HepG2 (cell line): ENCODE results near the gene KATNB1. TPM values are rescaled to one million over a fixed set of nuclear protein-coding genes. Genes with fewer than 3 reads are reported as not detected.
A peak's percentile ranks its signal among the peaks of the same experiment; 100 is the strongest.

Experiments used
- CENPX ChIP-seq: sonication (generic); formaldehyde crosslinking; IDR thresholded peaks from 2 replicates; pipeline ENCODE4 v1.9.0; 2021; ENCODE audit warnings: mild to moderate bottlenecking, missing genetic modification reagents, moderate library complexity
- GPN1 ChIP-seq: sonication (generic); formaldehyde crosslinking; IDR thresholded peaks from 2 replicates; pipeline ENCODE4 v1.5.1; 2020; ENCODE audit warnings: missing genetic modification reagents, borderline replicate concordance
- HHEX ChIP-seq: IDR thresholded peaks from 2 replicates; pipeline ENCODE4 v1.6.1; 2016; ENCODE audit warnings: control low read depth
- KDM5A ChIP-seq: fragments of 200-600 bp; sonication (generic); IDR thresholded peaks from 2 replicates; pipeline ENCODE4 v1.7.0; 2018; ENCODE audit warnings: antibody characterized with exemption, mild to moderate bottlenecking, low read length, borderline replicate concordance
- KMT2A ChIP-seq: sonication (generic); formaldehyde crosslinking; IDR thresholded peaks from 2 replicates; pipeline ENCODE4 v1.4.0; 2020; ENCODE audit warnings: missing genetic modification reagents
- MIER2 ChIP-seq: IDR thresholded peaks from 2 replicates; pipeline ENCODE4 v1.6.1; 2016; ENCODE audit warnings: missing biosample characterization, missing genetic modification reagents
- RELA ChIP-seq: sonication (generic); formaldehyde crosslinking; IDR thresholded peaks from 2 replicates; pipeline ENCODE4 v1.4.0; 2020; ENCODE audit warnings: missing genetic modification reagents
- ZBTB7A ChIP-seq: sonication (generic); formaldehyde crosslinking; IDR thresholded peaks from 2 replicates; pipeline ENCODE4 v1.8.0; 2022; ENCODE audit warnings: mild to moderate bottlenecking, missing genetic modification reagents
- ZNF235 ChIP-seq: sonication (generic); formaldehyde crosslinking; IDR thresholded peaks from 2 replicates; pipeline ENCODE4 v1.8.1; 2023; ENCODE audit warnings: mild to moderate bottlenecking, missing genetic modification reagents, borderline replicate concordance
- ZNF543 ChIP-seq: sonication (generic); formaldehyde crosslinking; IDR thresholded peaks from 2 replicates; pipeline ENCODE4 v1.4.0; 2020; ENCODE audit warnings: mild to moderate bottlenecking, missing genetic modification reagents
- ZNF552 ChIP-seq: sonication (generic); formaldehyde crosslinking; IDR thresholded peaks from 2 replicates; pipeline ENCODE4 v1.9.0; 2022; ENCODE audit warnings: missing genetic modification reagents, mild to moderate bottlenecking, borderline replicate concordance
- ZNF629 ChIP-seq: sonication (generic); formaldehyde crosslinking; conservative IDR thresholded peaks from 2 replicates; pipeline ENCODE4 v1.5.0; 2020; ENCODE audit warnings: missing genetic modification reagents
- ZNF652 ChIP-seq: IDR thresholded peaks from 2 replicates; pipeline ENCODE4 v1.6.1; 2016; ENCODE audit warnings: low read depth, borderline replicate concordance
- ZNF749 ChIP-seq: sonication (generic); formaldehyde crosslinking; IDR thresholded peaks from 2 replicates; pipeline ENCODE4 v1.8.0; 2022; ENCODE audit warnings: mild to moderate bottlenecking, missing genetic modification reagents, moderate library complexity, borderline replicate concordance
- polyA plus RNA-seq, 8 experiments: library from polyadenylated mRNA; depleted of rRNA in 3 of 8; stranded (reverse) in 7 of 8; unstranded in 1 of 8; fragments of >200 nt; fragmentation: Illumina TruSeq in 4 of 8; extraction: Trizol in 4 of 8; gene quantifications; 2 replicates each; pipeline versions ENCODE4 v1.2.1 to v1.2.3, GENCODE V29; 2011 to 2016; ENCODE audit warnings: low read depth in 4 of 8, missing spikeins in 1 of 8, mixed read lengths in 1 of 8; ENCODE audit not compliant: insufficient read depth in 1 of 8
- total RNA-seq, 5 experiments: library from RNA; depleted of rRNA; stranded (reverse); fragments of >200 nt; fragmentation: Illumina TruSeq; extraction: Trizol; gene quantifications; 2 replicates each; pipeline ENCODE4 v1.2.3, GENCODE V29; 2016; ENCODE audit warnings: low read depth in 1 of 5
- TF ChIP-seq, protein P1 (sequence below): sonication (generic); formaldehyde crosslinking; IDR thresholded peaks from 2 replicates; pipeline ENCODE4 v1.8.0; 2022; ENCODE audit warnings: mild to moderate bottlenecking, missing genetic modification reagents
- TF ChIP-seq, protein P2 (sequence below): sonication (generic); formaldehyde crosslinking; IDR thresholded peaks from 2 replicates; pipeline ENCODE4 v1.4.0; 2020; ENCODE audit warnings: mild to moderate bottlenecking, missing genetic modification reagents
- TF ChIP-seq, protein P3 (sequence below): fragments of 450-650 bp; IDR thresholded peaks from 2 replicates; pipeline ENCODE4 v1.6.1; 2017
- TF ChIP-seq, protein P4 (sequence below): sonication (generic); formaldehyde crosslinking; IDR thresholded peaks from 2 replicates; pipeline ENCODE4 v1.5.1; 2020; ENCODE audit warnings: missing genetic modification reagents, mild to moderate bottlenecking, borderline replicate concordance
- TF ChIP-seq, protein P5 (sequence below): sonication (generic); formaldehyde crosslinking; IDR thresholded peaks from 2 replicates; pipeline ENCODE4 v1.8.1; 2023; ENCODE audit warnings: missing genetic modification reagents, inconsistent platforms, borderline replicate concordance
- TF ChIP-seq, protein P6 (sequence below), 2 experiments: fragments of 450-650 bp in 1 of 2; sonication (generic) in 1 of 2; formaldehyde crosslinking; IDR thresholded peaks; 2 replicates each; pipeline versions ENCODE4 v1.5.0 to v1.8.0; 2020 to 2022; ENCODE audit warnings: mild to moderate bottlenecking in 1 of 2, missing genetic modification reagents in 1 of 2
- TF ChIP-seq, protein P7 (sequence below): sonication (generic); formaldehyde crosslinking; IDR thresholded peaks from 2 replicates; pipeline ENCODE4 v1.4.0; 2020; ENCODE audit warnings: mild to moderate bottlenecking, missing genetic modification reagents

Gene KATNB1
- total and polyA plus RNA-seq, 2 of the 13 experiments (the other 11 are each of a cell fraction or from before 2014, with no cell fraction given): 31.5 to 43.5 TPM

DNA sequence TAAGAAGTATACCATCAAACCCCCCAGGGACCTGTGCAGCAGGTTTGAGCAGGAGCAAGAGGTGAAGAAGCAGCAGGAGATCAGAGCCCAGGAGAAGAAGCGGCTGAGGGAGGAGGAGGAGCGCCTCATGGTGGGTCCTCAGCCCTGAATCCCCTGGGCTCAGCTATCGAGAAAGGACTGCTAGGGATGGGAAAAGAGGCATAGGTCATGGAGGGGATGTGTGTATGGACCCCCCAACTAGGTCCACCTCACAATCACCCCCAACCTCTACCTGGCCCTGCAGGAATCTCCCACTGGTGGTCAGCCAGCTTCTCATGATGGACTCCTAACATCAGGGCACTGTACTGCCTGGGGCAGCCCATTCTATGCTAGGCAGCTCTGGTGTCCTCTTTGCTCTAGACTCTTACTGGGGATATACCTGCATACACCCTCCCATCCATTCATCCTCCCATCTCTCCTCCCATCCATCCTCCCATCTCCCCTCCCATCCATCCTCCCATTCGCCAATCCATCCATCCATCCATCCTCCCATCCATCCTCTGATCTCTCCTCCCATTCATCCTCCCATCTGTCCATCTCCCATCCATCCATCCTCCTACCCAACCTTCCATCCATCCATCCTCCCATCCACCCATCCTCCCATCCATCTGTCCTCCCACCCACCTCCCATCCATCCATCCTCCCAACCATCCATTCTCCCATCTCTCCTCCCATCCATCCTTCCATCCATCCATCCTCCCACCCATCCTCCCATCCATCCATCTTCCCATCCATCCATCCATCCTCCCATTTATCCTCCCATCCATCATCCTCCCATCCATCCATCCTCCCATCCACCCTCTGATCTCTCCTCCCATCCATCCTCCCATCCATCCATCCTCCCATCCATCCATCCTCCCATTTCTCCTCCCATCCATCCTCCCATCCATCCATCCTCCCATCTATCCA lies 30.4 kb upstream of the KATNB1 start (continued):
- TF ChIP-seq ZNF652 (CRISPR knock-in tag) (no peak), ZNF629 (no peak), CENPX (CRISPR knock-in tag) (no peak), HHEX (CRISPR knock-in tag) (no peak), GPN1 (CRISPR knock-in tag) (no peak), ZNF235 (no peak), ZBTB7A (CRISPR knock-in tag) (peak; percentile 12; the same call in 1 of the 2 replicates), KMT2A (no peak), MIER2 (CRISPR knock-in tag) (no peak), ZNF543 (no peak), ZNF749 (CRISPR knock-in tag) (no peak), KDM5A (no peak), RELA (CRISPR knock-in tag) (no peak), ZNF552 (CRISPR knock-in tag) (no peak)
- TF ChIP-seq, protein P1, sequence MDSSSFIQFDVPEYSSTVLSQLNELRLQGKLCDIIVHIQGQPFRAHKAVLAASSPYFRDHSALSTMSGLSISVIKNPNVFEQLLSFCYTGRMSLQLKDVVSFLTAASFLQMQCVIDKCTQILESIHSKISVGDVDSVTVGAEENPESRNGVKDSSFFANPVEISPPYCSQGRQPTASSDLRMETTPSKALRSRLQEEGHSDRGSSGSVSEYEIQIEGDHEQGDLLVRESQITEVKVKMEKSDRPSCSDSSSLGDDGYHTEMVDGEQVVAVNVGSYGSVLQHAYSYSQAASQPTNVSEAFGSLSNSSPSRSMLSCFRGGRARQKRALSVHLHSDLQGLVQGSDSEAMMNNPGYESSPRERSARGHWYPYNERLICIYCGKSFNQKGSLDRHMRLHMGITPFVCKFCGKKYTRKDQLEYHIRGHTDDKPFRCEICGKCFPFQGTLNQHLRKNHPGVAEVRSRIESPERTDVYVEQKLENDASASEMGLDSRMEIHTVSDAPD (CRISPR knock-in tag): no peak
- TF ChIP-seq, protein P2, sequence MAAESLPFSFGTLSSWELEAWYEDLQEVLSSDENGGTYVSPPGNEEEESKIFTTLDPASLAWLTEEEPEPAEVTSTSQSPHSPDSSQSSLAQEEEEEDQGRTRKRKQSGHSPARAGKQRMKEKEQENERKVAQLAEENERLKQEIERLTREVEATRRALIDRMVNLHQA (CRISPR knock-in tag): no peak
- TF ChIP-seq, protein P3, sequence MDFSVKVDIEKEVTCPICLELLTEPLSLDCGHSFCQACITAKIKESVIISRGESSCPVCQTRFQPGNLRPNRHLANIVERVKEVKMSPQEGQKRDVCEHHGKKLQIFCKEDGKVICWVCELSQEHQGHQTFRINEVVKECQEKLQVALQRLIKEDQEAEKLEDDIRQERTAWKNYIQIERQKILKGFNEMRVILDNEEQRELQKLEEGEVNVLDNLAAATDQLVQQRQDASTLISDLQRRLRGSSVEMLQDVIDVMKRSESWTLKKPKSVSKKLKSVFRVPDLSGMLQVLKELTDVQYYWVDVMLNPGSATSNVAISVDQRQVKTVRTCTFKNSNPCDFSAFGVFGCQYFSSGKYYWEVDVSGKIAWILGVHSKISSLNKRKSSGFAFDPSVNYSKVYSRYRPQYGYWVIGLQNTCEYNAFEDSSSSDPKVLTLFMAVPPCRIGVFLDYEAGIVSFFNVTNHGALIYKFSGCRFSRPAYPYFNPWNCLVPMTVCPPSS: 0 out of 2 replicates have a peak, but pooled peaks have one; percentile 25
- TF ChIP-seq, protein P4, sequence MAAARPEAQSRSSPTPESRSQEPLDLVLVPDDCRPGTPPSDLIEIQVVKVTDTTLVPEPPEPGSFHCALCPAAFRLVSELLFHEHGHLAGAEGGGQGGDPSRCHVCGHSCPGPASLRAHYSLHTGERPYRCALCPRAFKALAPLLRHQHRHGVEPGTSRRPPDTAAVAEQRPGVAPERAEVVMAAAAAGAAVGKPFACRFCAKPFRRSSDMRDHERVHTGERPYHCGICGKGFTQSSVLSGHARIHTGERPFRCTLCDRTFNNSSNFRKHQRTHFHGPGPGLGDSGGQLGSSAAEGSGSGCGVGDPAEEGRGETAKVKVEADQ: no peak
- TF ChIP-seq, protein P5, sequence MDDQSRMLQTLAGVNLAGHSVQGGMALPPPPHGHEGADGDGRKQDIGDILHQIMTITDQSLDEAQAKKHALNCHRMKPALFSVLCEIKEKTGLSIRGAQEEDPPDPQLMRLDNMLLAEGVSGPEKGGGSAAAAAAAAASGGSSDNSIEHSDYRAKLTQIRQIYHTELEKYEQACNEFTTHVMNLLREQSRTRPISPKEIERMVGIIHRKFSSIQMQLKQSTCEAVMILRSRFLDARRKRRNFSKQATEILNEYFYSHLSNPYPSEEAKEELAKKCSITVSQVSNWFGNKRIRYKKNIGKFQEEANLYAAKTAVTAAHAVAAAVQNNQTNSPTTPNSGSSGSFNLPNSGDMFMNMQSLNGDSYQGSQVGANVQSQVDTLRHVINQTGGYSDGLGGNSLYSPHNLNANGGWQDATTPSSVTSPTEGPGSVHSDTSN (CRISPR knock-in tag): no peak
- TF ChIP-seq, protein P6, sequence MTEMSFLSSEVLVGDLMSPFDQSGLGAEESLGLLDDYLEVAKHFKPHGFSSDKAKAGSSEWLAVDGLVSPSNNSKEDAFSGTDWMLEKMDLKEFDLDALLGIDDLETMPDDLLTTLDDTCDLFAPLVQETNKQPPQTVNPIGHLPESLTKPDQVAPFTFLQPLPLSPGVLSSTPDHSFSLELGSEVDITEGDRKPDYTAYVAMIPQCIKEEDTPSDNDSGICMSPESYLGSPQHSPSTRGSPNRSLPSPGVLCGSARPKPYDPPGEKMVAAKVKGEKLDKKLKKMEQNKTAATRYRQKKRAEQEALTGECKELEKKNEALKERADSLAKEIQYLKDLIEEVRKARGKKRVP (CRISPR knock-in tag; IDR thresholded peaks at IDR 0.05): no peak
- TF ChIP-seq, protein P7, sequence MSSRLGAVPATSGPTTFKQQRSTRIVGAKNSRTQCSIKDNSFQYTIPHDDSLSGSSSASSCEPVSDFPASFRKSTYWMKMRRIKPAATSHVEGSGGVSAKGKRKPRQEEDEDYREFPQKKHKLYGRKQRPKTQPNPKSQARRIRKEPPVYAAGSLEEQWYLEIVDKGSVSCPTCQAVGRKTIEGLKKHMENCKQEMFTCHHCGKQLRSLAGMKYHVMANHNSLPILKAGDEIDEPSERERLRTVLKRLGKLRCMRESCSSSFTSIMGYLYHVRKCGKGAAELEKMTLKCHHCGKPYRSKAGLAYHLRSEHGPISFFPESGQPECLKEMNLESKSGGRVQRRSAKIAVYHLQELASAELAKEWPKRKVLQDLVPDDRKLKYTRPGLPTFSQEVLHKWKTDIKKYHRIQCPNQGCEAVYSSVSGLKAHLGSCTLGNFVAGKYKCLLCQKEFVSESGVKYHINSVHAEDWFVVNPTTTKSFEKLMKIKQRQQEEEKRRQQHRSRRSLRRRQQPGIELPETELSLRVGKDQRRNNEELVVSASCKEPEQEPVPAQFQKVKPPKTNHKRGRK (CRISPR knock-in tag): no peak
